ENCODE results near the gene PUS3. TPM values are rescaled to one million over a fixed set of nuclear protein-coding genes. Genes with fewer than 3 reads are reported as not detected.

The PUS3 gene
- total RNA-seq, 1 experiment from 2014 or later, result 18.6 TPM

DNA sequence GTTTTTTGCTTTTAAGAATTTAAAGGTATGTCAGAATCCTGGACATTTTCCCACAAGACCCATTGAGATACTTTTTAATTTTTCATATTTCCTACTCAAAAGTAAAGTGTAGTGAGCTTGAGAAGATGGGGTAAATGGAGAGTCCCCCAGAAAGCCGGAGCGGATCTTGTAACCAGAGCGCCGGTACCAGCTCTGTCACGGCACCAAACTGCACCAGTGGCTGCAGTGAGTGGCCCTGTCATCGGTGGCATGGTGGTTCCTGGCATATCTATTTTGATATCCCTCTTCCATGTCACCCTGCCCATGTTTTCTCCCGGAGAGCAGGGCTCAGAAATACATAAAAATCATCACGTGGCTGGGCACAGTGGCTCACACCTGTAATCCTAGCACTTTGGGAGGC lies 20.6 kb upstream of the PUS3 start (continued):
- TF ChIP-seq NFE2L1 (CRISPR knock-in tag; IDR thresholded peaks at IDR 0.05) (no peak), JAZF1 (CRISPR knock-in tag; IDR thresholded peaks at IDR 0.05) (no peak), ZNF219 (CRISPR knock-in tag; IDR thresholded peaks at IDR 0.05; ENCODE audit: borderline replicate concordance) (no peak), NR1H2 (CRISPR knock-in tag; IDR thresholded peaks at IDR 0.05) (no peak), GTF2I (CRISPR knock-in tag; conservative IDR thresholded peaks at IDR 0.05) (no peak), HMGA2 (CRISPR knock-in tag; IDR thresholded peaks at IDR 0.05) (no peak), ZNF396 (CRISPR knock-in tag; IDR thresholded peaks at IDR 0.05; ENCODE audit: borderline replicate concordance) (no peak)

- no peak overlapping the region for H3K27ac Mint-ChIP-seq
- H3K27me3 Mint-ChIP-seq (ENCODE audit: low read depth), result no peaks in the 10 kb centered on the region
- ChIA-PET CTCF (interaction anchor here (0.6 to 2.0 kb wide), 7 partner anchors 9 to 271 kb away, joined by 3 to 12 read pairs (median 4); no protein-coding TSS in a partner anchor), POLR2A (no interaction called here)
- TF ChIP-seq NFYB (CRISPR knock-in tag; conservative IDR thresholded peaks at IDR 0.05; ENCODE audit: low read depth) (no peak), GRHL2 (CRISPR knock-in tag; IDR thresholded peaks at IDR 0.05; ENCODE audit: insufficient replicate concordance, severe bottlenecking) (no peak), JUN (CRISPR knock-in tag; IDR thresholded peaks at IDR 0.05) (no peak)
- TF ChIP-seq, protein P1, sequence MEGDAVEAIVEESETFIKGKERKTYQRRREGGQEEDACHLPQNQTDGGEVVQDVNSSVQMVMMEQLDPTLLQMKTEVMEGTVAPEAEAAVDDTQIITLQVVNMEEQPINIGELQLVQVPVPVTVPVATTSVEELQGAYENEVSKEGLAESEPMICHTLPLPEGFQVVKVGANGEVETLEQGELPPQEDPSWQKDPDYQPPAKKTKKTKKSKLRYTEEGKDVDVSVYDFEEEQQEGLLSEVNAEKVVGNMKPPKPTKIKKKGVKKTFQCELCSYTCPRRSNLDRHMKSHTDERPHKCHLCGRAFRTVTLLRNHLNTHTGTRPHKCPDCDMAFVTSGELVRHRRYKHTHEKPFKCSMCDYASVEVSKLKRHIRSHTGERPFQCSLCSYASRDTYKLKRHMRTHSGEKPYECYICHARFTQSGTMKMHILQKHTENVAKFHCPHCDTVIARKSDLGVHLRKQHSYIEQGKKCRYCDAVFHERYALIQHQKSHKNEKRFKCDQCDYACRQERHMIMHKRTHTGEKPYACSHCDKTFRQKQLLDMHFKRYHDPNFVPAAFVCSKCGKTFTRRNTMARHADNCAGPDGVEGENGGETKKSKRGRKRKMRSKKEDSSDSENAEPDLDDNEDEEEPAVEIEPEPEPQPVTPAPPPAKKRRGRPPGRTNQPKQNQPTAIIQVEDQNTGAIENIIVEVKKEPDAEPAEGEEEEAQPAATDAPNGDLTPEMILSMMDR (IDR thresholded peaks at IDR 0.05), result peak; percentile 44; the same call in 1 of the 2 replicates
- TF ChIP-seq, protein P2, sequence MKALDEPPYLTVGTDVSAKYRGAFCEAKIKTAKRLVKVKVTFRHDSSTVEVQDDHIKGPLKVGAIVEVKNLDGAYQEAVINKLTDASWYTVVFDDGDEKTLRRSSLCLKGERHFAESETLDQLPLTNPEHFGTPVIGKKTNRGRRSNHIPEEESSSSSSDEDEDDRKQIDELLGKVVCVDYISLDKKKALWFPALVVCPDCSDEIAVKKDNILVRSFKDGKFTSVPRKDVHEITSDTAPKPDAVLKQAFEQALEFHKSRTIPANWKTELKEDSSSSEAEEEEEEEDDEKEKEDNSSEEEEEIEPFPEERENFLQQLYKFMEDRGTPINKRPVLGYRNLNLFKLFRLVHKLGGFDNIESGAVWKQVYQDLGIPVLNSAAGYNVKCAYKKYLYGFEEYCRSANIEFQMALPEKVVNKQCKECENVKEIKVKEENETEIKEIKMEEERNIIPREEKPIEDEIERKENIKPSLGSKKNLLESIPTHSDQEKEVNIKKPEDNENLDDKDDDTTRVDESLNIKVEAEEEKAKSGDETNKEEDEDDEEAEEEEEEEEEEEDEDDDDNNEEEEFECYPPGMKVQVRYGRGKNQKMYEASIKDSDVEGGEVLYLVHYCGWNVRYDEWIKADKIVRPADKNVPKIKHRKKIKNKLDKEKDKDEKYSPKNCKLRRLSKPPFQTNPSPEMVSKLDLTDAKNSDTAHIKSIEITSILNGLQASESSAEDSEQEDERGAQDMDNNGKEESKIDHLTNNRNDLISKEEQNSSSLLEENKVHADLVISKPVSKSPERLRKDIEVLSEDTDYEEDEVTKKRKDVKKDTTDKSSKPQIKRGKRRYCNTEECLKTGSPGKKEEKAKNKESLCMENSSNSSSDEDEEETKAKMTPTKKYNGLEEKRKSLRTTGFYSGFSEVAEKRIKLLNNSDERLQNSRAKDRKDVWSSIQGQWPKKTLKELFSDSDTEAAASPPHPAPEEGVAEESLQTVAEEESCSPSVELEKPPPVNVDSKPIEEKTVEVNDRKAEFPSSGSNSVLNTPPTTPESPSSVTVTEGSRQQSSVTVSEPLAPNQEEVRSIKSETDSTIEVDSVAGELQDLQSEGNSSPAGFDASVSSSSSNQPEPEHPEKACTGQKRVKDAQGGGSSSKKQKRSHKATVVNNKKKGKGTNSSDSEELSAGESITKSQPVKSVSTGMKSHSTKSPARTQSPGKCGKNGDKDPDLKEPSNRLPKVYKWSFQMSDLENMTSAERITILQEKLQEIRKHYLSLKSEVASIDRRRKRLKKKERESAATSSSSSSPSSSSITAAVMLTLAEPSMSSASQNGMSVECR (CRISPR knock-in tag; IDR thresholded peaks at IDR 0.05; ENCODE audit: borderline replicate concordance), result no peak
- no peaks in the 10 kb centered on the region for H3K36me3 Mint-ChIP-seq
- H3K9me3 Mint-ChIP-seq, result no peaks in the 10 kb centered on the region
- no peak overlapping the region for H3K4me3 Mint-ChIP-seq
- H3K4me1 Mint-ChIP-seq, result peaks cover 8% of the 10 kb centered on the region; the same call in 1 of the 2 replicates
- DNase-seq (ENCODE audit: low spot score) (peak; percentile 71), ATAC-seq (peak; percentile 85)
Observed at GRCh38 chr11:125923012-125923579, 20.1 kb upstream of the PUS3 start.

- ChIA-PET POLR2A (no interaction called here), CTCF (interaction anchor here (1.1 to 1.9 kb wide), 3 partner anchors 10 to 20 kb away, joined by 4 to 12 read pairs (median 8); no protein-coding TSS in a partner anchor)
- peaks cover 8% of the 10 kb centered on the region; the same call in 1 of the 2 replicates for H3K4me1 Mint-ChIP-seq
- ATAC-seq, result no peak
- no peaks in the 10 kb centered on the region for H3K27me3 Mint-ChIP-seq (ENCODE audit: low read depth)
- no peak overlapping the region for H3K4me3 Mint-ChIP-seq
- no peaks in the 10 kb centered on the region for H3K36me3 Mint-ChIP-seq
- DNase-seq (ENCODE audit: low spot score), result no peak
- no peak overlapping the region for H3K27ac Mint-ChIP-seq
- no peaks in the 10 kb centered on the region for H3K9me3 Mint-ChIP-seq
- TF ChIP-seq SMAD4 (CRISPR knock-in tag; IDR thresholded peaks at IDR 0.05) (no peak), PRRX2 (CRISPR knock-in tag; IDR thresholded peaks at IDR 0.05) (no peak), SP1 (CRISPR knock-in tag; conservative IDR thresholded peaks at IDR 0.05) (no peak), ZMAT4 (CRISPR knock-in tag; IDR thresholded peaks at IDR 0.05) (no peak), FOXP4 (CRISPR knock-in tag; IDR thresholded peaks at IDR 0.05) (no peak)
- TF ChIP-seq, protein P3, sequence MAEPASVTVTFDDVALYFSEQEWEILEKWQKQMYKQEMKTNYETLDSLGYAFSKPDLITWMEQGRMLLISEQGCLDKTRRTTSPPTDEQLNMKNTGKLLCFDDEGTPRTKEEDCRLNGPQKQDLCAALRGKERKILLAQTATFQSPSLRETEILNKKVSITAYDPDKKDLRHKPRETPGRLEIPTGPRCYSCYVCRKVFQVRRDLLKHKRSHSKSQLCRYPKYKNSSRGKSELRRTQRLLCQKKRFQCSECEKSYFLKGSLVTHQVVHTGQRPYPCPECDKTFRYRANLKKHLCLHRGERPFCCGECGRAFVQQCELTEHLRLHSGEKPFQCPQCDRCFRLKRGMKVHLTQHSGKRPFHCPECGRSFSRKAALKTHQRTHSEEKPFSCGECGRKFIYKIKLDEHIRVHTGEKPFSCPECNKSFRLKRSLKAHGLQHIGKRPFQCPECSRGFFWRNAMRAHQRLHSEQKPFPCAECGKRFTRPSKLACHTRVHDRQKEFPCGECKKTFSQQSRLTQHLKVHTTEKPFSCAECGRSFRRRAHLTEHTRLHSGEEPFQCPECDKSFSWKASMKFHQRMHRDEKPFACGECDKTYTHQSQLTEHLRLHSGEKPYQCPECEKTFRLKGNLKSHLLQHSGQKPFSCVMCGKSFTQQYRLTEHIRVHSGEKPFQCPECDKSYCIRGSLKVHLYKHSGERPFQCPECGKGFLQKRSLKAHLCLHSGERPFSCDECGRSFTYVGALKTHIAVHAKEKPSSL (CRISPR knock-in tag; conservative IDR thresholded peaks at IDR 0.05), result no peak
- TF ChIP-seq, protein P4, sequence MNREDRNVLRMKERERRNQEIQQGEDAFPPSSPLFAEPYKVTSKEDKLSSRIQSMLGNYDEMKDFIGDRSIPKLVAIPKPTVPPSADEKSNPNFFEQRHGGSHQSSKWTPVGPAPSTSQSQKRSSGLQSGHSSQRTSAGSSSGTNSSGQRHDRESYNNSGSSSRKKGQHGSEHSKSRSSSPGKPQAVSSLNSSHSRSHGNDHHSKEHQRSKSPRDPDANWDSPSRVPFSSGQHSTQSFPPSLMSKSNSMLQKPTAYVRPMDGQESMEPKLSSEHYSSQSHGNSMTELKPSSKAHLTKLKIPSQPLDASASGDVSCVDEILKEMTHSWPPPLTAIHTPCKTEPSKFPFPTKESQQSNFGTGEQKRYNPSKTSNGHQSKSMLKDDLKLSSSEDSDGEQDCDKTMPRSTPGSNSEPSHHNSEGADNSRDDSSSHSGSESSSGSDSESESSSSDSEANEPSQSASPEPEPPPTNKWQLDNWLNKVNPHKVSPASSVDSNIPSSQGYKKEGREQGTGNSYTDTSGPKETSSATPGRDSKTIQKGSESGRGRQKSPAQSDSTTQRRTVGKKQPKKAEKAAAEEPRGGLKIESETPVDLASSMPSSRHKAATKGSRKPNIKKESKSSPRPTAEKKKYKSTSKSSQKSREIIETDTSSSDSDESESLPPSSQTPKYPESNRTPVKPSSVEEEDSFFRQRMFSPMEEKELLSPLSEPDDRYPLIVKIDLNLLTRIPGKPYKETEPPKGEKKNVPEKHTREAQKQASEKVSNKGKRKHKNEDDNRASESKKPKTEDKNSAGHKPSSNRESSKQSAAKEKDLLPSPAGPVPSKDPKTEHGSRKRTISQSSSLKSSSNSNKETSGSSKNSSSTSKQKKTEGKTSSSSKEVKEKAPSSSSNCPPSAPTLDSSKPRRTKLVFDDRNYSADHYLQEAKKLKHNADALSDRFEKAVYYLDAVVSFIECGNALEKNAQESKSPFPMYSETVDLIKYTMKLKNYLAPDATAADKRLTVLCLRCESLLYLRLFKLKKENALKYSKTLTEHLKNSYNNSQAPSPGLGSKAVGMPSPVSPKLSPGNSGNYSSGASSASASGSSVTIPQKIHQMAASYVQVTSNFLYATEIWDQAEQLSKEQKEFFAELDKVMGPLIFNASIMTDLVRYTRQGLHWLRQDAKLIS (CRISPR knock-in tag; IDR thresholded peaks at IDR 0.05; ENCODE audit: borderline replicate concordance), result no peak
Observed at GRCh38 chr11:125922156-125922555, 19.1 kb upstream of the PUS3 start.
